BLaER1 (cell line): ENCODE data around the gene DNAJC19.

ENCODE experiments used
- H3K27ac ChIP-seq: shearing (Covaris generic); formaldehyde crosslinking; 2 replicates; pipeline ENCODE4 v1.8.1; 2022
- H3K27me3 ChIP-seq: shearing (Covaris generic); formaldehyde crosslinking; 2 replicates; pipeline ENCODE4 v1.8.1; 2022
- H3K36me3 ChIP-seq: shearing (Covaris generic); formaldehyde crosslinking; 2 replicates; pipeline ENCODE4 v1.8.1; 2022
- H3K4me1 ChIP-seq: shearing (Covaris generic); formaldehyde crosslinking; 2 replicates; pipeline ENCODE4 v1.8.1; 2022
- H3K4me2 ChIP-seq: shearing (Covaris generic); formaldehyde crosslinking; 2 replicates; pipeline ENCODE4 v1.8.1; 2022
- H3K4me3 ChIP-seq: shearing (Covaris generic); formaldehyde crosslinking; 2 replicates; pipeline ENCODE4 v1.8.1; 2022
- H3K9ac ChIP-seq: shearing (Covaris generic); formaldehyde crosslinking; 2 replicates; pipeline ENCODE4 v1.8.1; 2022
- H3K9me3 ChIP-seq: shearing (Covaris generic); formaldehyde crosslinking; 2 replicates; pipeline ENCODE4 v1.8.1; 2022
- H4K20me1 ChIP-seq: shearing (Covaris generic); formaldehyde crosslinking; 2 replicates; pipeline ENCODE4 v1.8.1; 2022
- Cebpa-rat ChIP-seq: shearing (Covaris generic); IDR thresholded peaks from 2 replicates; pipeline ENCODE4 v1.8.1; 2022

The DNAJC19 gene

DNA sequence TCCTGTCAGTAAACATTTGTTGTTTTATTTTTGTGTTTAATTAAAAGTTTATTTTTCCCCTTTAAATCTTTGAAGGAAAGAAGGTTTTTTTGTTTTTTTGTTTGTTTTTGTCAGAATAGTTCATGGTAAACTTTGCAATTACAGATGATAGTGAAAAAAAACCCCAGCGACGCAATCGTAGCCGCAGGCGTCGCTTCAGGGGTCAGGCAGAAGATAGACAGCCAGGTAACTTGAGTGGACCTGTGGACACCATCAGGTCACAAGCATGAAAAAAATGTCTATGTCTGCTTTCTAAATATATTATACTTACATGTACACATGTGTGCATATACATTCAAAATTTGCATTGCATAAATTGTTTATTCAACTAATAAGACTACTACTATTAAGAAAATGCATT lies 18.6 kb downstream of the DNAJC19 start:
- Histone ChIP-seq H3K36me3 (peaks cover 84% of the 10 kb centered on the region), H3K9me3 (no peaks in the 10 kb centered on the region), H3K4me1 (no peaks in the 10 kb centered on the region), H4K20me1 (peaks cover 35% of the 10 kb centered on the region), H3K4me3 (no peak overlapping the region), H3K9ac (no peak overlapping the region), H3K27ac (no peak overlapping the region), H3K4me2 (no peak overlapping the region), H3K27me3 (no peaks in the 10 kb centered on the region)
- TF ChIP-seq Cebpa-rat = no peak

DNA sequence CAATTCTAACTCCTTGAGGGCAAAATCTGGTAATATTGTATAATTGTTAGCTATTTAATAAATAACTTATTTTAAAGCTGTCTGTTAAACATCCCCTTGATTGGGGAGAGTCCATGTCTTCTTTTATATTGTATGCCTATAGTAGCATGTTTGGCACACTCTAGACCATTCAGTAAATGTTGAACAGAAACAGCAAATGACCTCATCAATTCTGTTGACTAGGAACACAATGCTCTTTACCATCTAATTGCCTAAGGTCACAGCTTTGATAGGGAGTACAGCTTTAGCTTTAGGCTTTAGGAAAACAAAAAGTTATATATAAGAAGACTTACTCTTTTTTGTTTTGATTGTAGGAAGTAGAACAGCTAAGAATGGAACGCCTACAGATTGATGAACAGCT lies 27.0 kb downstream of the DNAJC19 start:
- Histone ChIP-seq H3K4me2 (no peak overlapping the region), H3K27me3 (no peaks in the 10 kb centered on the region), H3K4me3 (no peak overlapping the region), H3K9ac (no peak overlapping the region), H4K20me1 (peaks cover 52% of the 10 kb centered on the region), H3K36me3 (peaks cover 89% of the 10 kb centered on the region), H3K27ac (no peak overlapping the region), H3K9me3 (no peaks in the 10 kb centered on the region), H3K4me1 (no peaks in the 10 kb centered on the region)
- no peak for TF ChIP-seq Cebpa-rat

DNA sequence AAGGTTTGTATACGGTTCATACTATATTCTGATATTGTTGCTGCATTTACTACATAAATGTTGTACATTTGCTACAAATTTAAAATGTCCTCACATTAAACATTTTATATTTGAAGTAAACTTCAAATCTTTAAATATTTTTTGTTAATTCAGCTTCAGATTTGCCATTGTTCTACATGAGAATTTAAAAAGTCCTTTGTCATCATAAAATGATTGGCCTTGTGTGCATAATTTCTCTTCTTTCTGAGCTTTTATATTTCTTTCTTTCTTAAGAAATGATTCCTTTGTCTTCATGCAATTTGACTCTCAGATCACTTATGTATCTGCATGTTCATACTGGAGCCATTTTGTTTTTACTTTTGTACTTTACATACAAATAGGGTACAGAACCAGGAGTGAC lies 28.0 kb downstream of the DNAJC19 start:
- Histone ChIP-seq H3K9me3 (no peaks in the 10 kb centered on the region), H3K36me3 (peaks cover 90% of the 10 kb centered on the region), H3K27ac (no peak overlapping the region), H3K4me2 (no peak overlapping the region), H3K27me3 (no peaks in the 10 kb centered on the region), H3K9ac (no peak overlapping the region), H4K20me1 (peaks cover 51% of the 10 kb centered on the region), H3K4me1 (no peaks in the 10 kb centered on the region), H3K4me3 (no peak overlapping the region)
- TF ChIP-seq Cebpa-rat = no peak

DNA sequence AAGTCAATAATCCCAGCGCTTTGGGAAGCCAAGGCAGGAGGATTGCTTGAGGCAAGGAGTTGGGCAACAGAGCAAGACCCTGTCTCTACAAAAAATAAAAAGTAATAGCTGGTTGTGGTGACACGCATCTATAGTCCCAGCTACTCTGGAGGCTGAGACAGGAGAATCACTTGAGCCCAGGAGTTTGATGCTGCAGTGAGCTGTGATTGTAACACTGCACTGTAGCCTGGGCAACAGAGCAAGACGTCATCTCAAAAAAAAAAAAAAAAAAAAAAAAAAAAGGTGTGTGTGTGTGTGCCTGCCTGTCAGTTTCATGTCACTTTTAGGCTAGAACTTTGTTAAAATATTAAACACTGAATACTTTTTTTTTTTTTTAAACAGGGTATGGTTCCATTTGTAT lies 28.4 kb downstream of the DNAJC19 start:
- H3K27me3 ChIP-seq = no peaks in the 10 kb centered on the region
- peaks cover 91% of the 10 kb centered on the region for H3K36me3 ChIP-seq
- H4K20me1 ChIP-seq = peaks cover 55% of the 10 kb centered on the region
- TF ChIP-seq Cebpa-rat = no peak
- no peak overlapping the region for H3K9ac ChIP-seq
- no peak overlapping the region for H3K4me2 ChIP-seq
- no peaks in the 10 kb centered on the region for H3K4me1 ChIP-seq
- H3K4me3 ChIP-seq = no peak overlapping the region
- H3K27ac ChIP-seq = no peak overlapping the region
- H3K9me3 ChIP-seq = no peaks in the 10 kb centered on the region

DNA sequence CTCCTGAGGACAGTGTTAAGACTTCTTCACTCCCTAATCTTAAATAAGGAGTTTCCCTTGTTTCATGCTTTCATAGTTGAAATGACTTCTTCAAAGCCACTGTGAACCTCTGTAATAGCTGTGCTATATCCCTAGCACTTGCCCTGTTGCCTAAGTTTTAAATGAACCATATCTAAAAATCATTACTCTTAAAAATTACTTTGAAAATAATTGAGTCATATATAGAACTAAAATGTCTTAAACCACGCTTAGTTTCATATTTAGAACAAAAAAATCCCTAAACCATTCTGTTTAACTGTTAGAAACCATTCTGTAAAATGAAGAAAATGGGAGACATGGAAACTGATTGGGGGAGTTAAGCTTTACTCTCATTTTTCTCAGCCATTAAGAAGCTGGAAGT lies 29.8 kb downstream of the DNAJC19 start:
- Histone ChIP-seq H4K20me1 (peaks cover 55% of the 10 kb centered on the region), H3K4me3 (no peak overlapping the region), H3K4me1 (no peaks in the 10 kb centered on the region), H3K27ac (no peak overlapping the region), H3K4me2 (no peak overlapping the region), H3K9me3 (no peaks in the 10 kb centered on the region), H3K9ac (no peak overlapping the region), H3K36me3 (peaks cover 92% of the 10 kb centered on the region), H3K27me3 (no peaks in the 10 kb centered on the region)
- TF ChIP-seq Cebpa-rat = no peak

DNA sequence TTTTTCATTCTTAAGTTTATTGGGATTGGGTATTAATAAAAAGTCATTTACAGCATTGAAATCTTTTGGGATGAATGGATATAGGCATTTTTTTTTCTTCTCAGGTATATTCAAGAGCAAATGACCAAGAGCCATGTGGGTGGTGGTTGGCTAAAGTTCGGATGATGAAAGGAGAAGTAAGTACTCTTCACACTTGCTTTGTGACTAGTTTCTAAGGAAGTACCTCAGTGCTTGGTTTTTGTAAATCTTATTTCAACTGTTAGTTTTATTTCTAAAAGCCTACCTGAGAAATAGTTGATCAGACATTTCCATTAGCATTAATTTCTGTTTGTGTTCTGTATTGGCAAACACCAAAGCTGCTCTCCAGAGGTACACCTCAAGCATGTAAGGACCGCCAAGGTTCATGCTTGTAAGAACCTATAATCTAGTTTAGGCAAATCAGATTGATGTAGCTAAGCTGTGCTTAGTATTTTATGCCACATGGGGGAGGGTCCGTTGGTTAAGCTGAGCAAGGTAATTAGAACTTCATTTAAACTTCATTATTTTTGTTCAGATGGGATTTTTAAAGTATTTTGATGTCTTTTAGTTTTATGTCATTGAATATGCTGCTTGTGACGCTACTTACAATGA lies 41.7 kb downstream of the DNAJC19 start:
- Histone ChIP-seq H3K4me3 (no peak overlapping the region), H3K27ac (no peak overlapping the region), H3K27me3 (no peaks in the 10 kb centered on the region), H3K9ac (no peak overlapping the region), H3K36me3 (peaks cover 93% of the 10 kb centered on the region), H3K9me3 (no peaks in the 10 kb centered on the region), H4K20me1 (peaks cover 95% of the 10 kb centered on the region), H3K4me1 (no peaks in the 10 kb centered on the region), H3K4me2 (no peak overlapping the region)
- no peak for TF ChIP-seq Cebpa-rat

DNA sequence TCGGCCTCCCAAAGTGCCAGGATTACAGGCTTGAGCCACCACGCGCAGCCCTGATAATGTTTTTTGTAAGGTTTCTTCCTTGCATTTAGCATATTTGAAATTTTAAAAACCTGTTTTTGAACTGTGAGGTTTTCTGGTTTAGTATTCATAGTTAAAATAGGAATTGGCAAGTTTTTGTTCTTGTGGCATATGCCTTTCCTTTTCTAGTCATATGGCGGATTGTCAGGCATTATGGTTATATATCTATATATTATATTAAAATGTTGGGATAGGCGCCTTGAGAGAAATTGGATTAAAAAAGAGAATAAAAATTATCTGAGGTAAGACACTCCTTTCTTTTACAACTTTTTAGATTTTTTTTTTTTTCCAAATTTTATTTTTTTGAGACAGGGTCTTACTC lies 48.7 kb downstream of the DNAJC19 start:
- Histone ChIP-seq H4K20me1 (peaks cover 99% of the 10 kb centered on the region), H3K27me3 (no peaks in the 10 kb centered on the region), H3K4me3 (no peak overlapping the region), H3K36me3 (peaks cover 84% of the 10 kb centered on the region), H3K4me2 (no peak overlapping the region), H3K4me1 (no peaks in the 10 kb centered on the region), H3K9ac (no peak overlapping the region), H3K27ac (no peak overlapping the region), H3K9me3 (no peaks in the 10 kb centered on the region)
- no peak for TF ChIP-seq Cebpa-rat

DNA sequence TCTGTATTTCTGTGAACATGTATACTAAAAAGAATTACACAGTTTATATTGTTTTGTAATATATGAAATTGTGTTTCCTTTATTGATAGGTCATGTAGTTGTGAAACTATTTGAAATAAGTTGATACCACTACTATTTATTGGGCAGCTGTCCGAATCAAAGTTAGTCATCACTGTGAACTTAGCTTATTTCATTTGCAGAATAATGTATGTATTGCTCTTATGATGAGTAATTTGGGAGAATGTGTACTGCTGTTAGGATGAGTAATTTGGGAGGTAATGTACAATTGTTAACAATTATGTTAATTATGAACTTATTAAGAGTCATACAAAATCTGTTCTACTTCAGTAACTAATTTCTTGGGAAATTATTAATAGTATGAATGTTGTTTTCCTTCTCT lies 54.9 kb downstream of the DNAJC19 start:
- H3K4me2 ChIP-seq = no peak overlapping the region
- H3K36me3 ChIP-seq = peaks cover 55% of the 10 kb centered on the region
- no peaks in the 10 kb centered on the region for H3K9me3 ChIP-seq
- no peak for TF ChIP-seq Cebpa-rat
- H3K4me1 ChIP-seq = 0 out of 2 replicates have a peak, but pooled peaks cover 5% of the 10 kb centered on the region
- no peak overlapping the region for H3K27ac ChIP-seq
- H3K9ac ChIP-seq = no peak overlapping the region
- no peak overlapping the region for H3K4me3 ChIP-seq
- no peaks in the 10 kb centered on the region for H3K27me3 ChIP-seq
- peaks cover 100% of the 10 kb centered on the region for H4K20me1 ChIP-seq
